Measurements from ENCODE around the gene SLC16A6.
"Not testable (repeated sequence)": the region's sequence is repeated elsewhere in the genome, so short reads cannot be mapped to it uniquely, and the experiment has no call there.

The SLC16A6 gene

DNA sequence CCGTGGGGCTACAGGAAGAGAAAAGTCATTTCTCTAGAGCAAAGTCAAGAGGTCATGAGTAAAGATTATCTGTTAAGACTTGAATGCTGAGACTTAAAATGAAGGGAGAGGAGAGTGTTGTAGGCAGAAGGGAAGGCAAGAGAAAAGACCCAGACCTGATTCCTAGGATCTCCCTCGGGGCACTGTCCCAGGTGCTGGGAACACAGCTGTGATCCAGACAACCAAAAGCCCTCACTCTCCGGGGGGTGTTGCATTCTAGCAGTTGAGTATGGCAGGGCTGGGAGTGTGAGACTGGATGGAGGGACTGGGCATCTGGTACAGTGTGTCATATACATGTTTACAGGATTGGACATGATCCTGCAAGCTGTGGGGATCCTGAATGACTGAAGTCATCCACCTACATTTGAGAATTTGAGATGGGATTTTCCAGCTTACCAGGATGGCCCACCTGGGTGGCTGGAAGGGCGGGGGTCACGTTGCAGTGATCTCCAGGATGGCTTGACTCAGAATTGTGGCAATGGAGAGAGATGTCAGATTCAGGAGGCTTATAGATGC, 29.5 kb upstream of the SLC16A6 start:
- CTCF ChIA-PET = interaction anchor here (0.5 to 1.5 kb wide), 2 partner anchors 8 to 68 kb away, joined by 3 to 4 read pairs; no protein-coding TSS in a partner anchor
- peaks cover 35% of the 10 kb centered on the region for H3K4me1 Mint-ChIP-seq
- peaks cover 3% of the 10 kb centered on the region for H3K27me3 Mint-ChIP-seq
- peaks cover 5% of the 10 kb centered on the region for H3K9me3 Mint-ChIP-seq
- H3K4me3 Mint-ChIP-seq = no peak overlapping the region
- H3K36me3 Mint-ChIP-seq = peaks cover 5% of the 10 kb centered on the region
- H3K27ac Mint-ChIP-seq = no peak overlapping the region
- DNase-seq = no peak

- H3K27me3 Mint-ChIP-seq = peaks cover 3% of the 10 kb centered on the region
- H3K4me3 Mint-ChIP-seq = no peak overlapping the region
- CTCF ChIA-PET = no interaction called here
- H3K36me3 Mint-ChIP-seq = peaks cover 7% of the 10 kb centered on the region
- no peak for DNase-seq
- H3K9me3 Mint-ChIP-seq = peaks cover 5% of the 10 kb centered on the region
- H3K27ac Mint-ChIP-seq = no peak overlapping the region
- peaks cover 40% of the 10 kb centered on the region for H3K4me1 Mint-ChIP-seq
Measured at GRCh38 chr17:68319410-68320162, 28.7 kb upstream of the SLC16A6 start.

DNA sequence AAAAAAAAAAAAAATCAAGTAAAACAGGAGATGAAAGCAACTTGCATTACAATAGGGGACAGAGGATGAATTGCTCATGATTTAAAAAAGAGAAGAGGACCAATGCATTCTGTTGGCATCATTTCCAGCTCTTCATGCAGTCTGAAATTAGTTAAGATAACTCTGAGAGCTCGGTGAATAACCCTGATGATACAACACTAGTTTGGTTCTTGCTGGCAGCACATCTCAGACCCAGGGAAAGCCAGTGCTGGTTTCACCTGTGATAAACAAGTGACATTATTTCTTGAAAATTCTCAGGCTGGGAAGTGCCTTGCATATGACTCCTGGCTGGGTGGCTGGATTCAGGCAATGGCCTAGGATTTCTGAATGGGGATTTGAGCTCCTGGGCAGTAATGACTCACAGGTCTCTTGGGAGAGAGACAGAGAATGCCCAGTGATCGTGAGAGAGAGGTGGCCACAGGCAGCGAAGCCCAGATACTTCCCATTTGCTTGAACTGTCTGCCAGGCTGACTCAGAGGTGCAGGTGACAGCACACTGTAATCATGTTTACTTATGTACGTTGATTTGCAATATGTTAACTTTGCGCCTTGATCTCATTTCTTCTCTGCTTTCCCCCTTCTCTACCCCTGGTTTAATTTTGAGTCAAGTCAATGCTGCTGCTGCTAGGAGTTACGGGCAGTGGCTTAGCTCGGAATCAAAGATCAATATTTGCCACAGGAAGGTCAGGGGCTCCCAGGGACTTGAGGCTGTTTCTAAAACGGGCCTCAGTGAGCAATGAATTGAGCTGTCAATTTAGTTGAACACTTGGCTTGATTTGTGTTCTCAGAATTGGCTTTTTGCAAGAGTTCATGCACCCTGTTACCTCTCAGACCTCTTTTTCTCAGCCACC, 27.4 kb upstream of the SLC16A6 start:
- Mint-ChIP-seq H3K36me3 (peaks cover 7% of the 10 kb centered on the region), H3K27me3 (peaks cover 3% of the 10 kb centered on the region), H3K4me3 (no peak overlapping the region), H3K27ac (no peak overlapping the region), H3K9me3 (peaks cover 5% of the 10 kb centered on the region), H3K4me1 (peaks cover 39% of the 10 kb centered on the region)
- no peak for DNase-seq
- CTCF ChIA-PET = interaction anchor here (0.9 to 1.1 kb wide), 2 partner anchors 12 to 47 kb away, joined by 3 read pairs; no protein-coding TSS in a partner anchor

DNA sequence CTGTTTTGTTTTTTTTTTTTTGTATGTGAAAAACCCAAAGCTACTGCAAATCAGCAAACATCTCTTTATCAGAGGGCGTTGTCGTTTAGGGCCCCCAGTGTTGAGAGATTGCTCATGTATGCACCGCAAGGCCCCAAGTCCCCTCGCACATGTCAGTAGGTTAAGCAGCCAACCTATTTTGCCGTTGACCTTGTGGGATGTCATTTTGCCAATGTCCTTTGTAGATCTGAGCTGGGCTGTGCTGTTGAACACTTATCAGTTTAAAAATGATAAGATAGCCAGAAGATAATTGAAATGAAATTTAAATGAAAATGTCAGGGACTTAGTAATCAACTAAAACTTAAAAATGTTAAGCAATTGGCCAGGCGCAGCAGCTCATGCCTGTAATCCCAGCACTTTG, 26.5 kb upstream of the SLC16A6 start:
- CTCF ChIA-PET = interaction anchor here (0.9 to 1.1 kb wide), 2 partner anchors 11 to 48 kb away, joined by 3 read pairs; no protein-coding TSS in a partner anchor
- H3K9me3 Mint-ChIP-seq = peaks cover 5% of the 10 kb centered on the region
- H3K27me3 Mint-ChIP-seq = peaks cover 3% of the 10 kb centered on the region
- peaks cover 7% of the 10 kb centered on the region for H3K36me3 Mint-ChIP-seq
- DNase-seq = no peak
- H3K4me1 Mint-ChIP-seq = peaks cover 44% of the 10 kb centered on the region
- H3K27ac Mint-ChIP-seq = no peak overlapping the region
- H3K4me3 Mint-ChIP-seq = no peak overlapping the region

- Mint-ChIP-seq H3K4me3 (no peak overlapping the region), H3K9me3 (peaks cover 5% of the 10 kb centered on the region), H3K4me1 (peaks cover 57% of the 10 kb centered on the region), H3K27ac (no peak overlapping the region), H3K27me3 (peaks cover 3% of the 10 kb centered on the region), H3K36me3 (peaks cover 9% of the 10 kb centered on the region)
- CTCF ChIA-PET = no interaction called here
- DNase-seq = no peak
Measured at GRCh38 chr17:68315930-68316329, 25.0 kb upstream of the SLC16A6 start.

GRCh38 chr17:68314916-68315535, 24.1 kb upstream of the SLC16A6 start:
- H3K27ac Mint-ChIP-seq = peak overlapping the region; percentile 56
- peaks cover 9% of the 10 kb centered on the region for H3K36me3 Mint-ChIP-seq
- H3K9me3 Mint-ChIP-seq = peaks cover 5% of the 10 kb centered on the region
- no peaks in the 10 kb centered on the region for H3K27me3 Mint-ChIP-seq
- CTCF ChIA-PET = interaction anchor here (1.4 kb wide), 1 partner anchor 12 kb away, joined by 7 read pairs; no protein-coding TSS in a partner anchor
- no peak for DNase-seq
- peak overlapping the region; percentile 24 for H3K4me3 Mint-ChIP-seq
- peaks cover 66% of the 10 kb centered on the region for H3K4me1 Mint-ChIP-seq

- no peaks in the 10 kb centered on the region for H3K9me3 Mint-ChIP-seq
- no peak overlapping the region for H3K4me3 Mint-ChIP-seq
- H3K36me3 Mint-ChIP-seq = peaks cover 17% of the 10 kb centered on the region
- CTCF ChIA-PET = interaction anchor here (0.7 to 2.3 kb wide), 4 partner anchors 34 to 126 kb away, joined by 3 to 10 read pairs (median 4); no protein-coding TSS in a partner anchor
- peaks cover 64% of the 10 kb centered on the region for H3K4me1 Mint-ChIP-seq
- H3K27ac Mint-ChIP-seq = peak overlapping the region; percentile 78
- H3K27me3 Mint-ChIP-seq = no peaks in the 10 kb centered on the region
- DNase-seq = peak; percentile 63
Measured at GRCh38 chr17:68310152-68310551, 19.2 kb upstream of the SLC16A6 start.

- DNase-seq, H3K9me3 Mint-ChIP-seq, H3K27me3 Mint-ChIP-seq, H3K4me3 Mint-ChIP-seq: not testable (repeated sequence)
- Mint-ChIP-seq H3K4me1 (peaks cover 56% of the 10 kb centered on the region), H3K36me3 (peaks cover 14% of the 10 kb centered on the region), H3K27ac (peak overlapping the region; percentile 14)
- CTCF ChIA-PET = interaction anchor here (1.6 to 2.3 kb wide), 3 partner anchors 17 to 127 kb away, joined by 4 to 10 read pairs (median 4); partner anchors contain the start of gene ARSG
Measured at GRCh38 chr17:68309066-68309670, 18.2 kb upstream of the SLC16A6 start.

GRCh38 chr17:68308486-68308885, 17.6 kb upstream of the SLC16A6 start:
- not testable (repeated sequence) for H3K4me3 Mint-ChIP-seq, DNase-seq, H3K9me3 Mint-ChIP-seq, H3K27ac Mint-ChIP-seq, H3K27me3 Mint-ChIP-seq
- H3K36me3 Mint-ChIP-seq = peaks cover 14% of the 10 kb centered on the region
- peaks cover 51% of the 10 kb centered on the region for H3K4me1 Mint-ChIP-seq
- CTCF ChIA-PET = interaction anchor here (0.9 to 1.7 kb wide), 2 partner anchors 16 to 128 kb away, joined by 3 to 4 read pairs; partner anchors contain the start of gene ARSG

DNA sequence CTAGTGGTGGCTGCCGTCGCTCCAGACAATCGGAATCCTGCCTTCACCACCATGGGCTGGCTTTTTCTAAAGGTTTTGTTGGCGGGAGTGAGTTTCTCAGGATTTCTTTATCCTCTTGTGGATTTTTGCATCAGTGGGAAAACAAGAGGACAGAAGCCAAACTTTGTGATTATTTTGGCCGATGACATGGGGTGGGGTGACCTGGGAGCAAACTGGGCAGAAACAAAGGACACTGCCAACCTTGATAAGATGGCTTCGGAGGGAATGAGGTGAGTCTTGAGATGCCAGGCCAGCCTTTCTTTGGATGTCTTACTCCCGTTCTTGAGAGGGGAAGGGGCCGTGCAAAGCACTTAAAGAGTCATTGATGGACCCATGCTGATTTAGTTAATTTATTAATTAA, 16.5 kb upstream of the SLC16A6 start:
- CTCF ChIA-PET = interaction anchor here (0.9 to 1.5 kb wide), 3 partner anchors 10 to 155 kb away, joined by 3 to 4 read pairs (median 3); no protein-coding TSS in a partner anchor
- H3K4me1 Mint-ChIP-seq = peaks cover 44% of the 10 kb centered on the region
- peaks cover 4% of the 10 kb centered on the region for H3K27me3 Mint-ChIP-seq
- H3K9me3 Mint-ChIP-seq = no peaks in the 10 kb centered on the region
- no peak overlapping the region for H3K27ac Mint-ChIP-seq
- H3K36me3 Mint-ChIP-seq = peaks cover 14% of the 10 kb centered on the region
- H3K4me3 Mint-ChIP-seq = no peak overlapping the region
- DNase-seq = no peak

DNA sequence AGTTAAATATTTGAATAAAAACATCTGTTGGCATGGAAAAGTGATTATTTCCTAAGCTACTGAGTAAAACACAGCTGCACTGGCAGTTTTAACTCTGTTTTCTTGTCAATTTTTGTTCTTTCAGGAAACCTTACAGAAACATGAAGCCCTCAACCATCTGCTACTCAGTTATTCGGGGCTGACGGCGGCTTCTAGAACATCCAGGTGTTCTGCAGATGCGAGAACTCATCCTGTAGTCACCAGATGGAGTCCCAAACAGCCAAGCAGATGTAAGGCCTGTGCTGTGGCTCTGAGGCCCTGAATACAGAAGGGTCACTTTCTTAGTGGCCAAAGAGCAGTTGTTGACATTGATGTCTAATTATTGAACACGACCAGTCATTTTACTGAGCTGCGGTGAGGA, 15.9 kb upstream of the SLC16A6 start:
- Mint-ChIP-seq H3K9me3 (no peaks in the 10 kb centered on the region), H3K27me3 (peaks cover 10% of the 10 kb centered on the region), H3K4me3 (no peak overlapping the region), H3K36me3 (peaks cover 14% of the 10 kb centered on the region), H3K27ac (no peak overlapping the region), H3K4me1 (peaks cover 38% of the 10 kb centered on the region)
- CTCF ChIA-PET = interaction anchor here (1.1 to 1.5 kb wide), 3 partner anchors 10 to 156 kb away, joined by 3 to 4 read pairs (median 3); no protein-coding TSS in a partner anchor
- no peak for DNase-seq

GRCh38 chr17:68305142-68305541, 14.2 kb upstream of the SLC16A6 start:
- peaks cover 16% of the 10 kb centered on the region for H3K27me3 Mint-ChIP-seq
- peaks cover 24% of the 10 kb centered on the region for H3K4me1 Mint-ChIP-seq
- no peak overlapping the region for H3K27ac Mint-ChIP-seq
- CTCF ChIA-PET = interaction anchor here (1.7 kb wide), 1 partner anchor 13 kb away, joined by 3 read pairs; no protein-coding TSS in a partner anchor
- no peaks in the 10 kb centered on the region for H3K9me3 Mint-ChIP-seq
- H3K36me3 Mint-ChIP-seq = peaks cover 12% of the 10 kb centered on the region
- DNase-seq = no peak
- H3K4me3 Mint-ChIP-seq = no peak overlapping the region

GRCh38 chr17:68304706-68305105, 13.8 kb upstream of the SLC16A6 start:
- Mint-ChIP-seq H3K4me1 (peaks cover 19% of the 10 kb centered on the region), H3K36me3 (peaks cover 12% of the 10 kb centered on the region), H3K4me3 (no peak overlapping the region), H3K9me3 (no peaks in the 10 kb centered on the region), H3K27me3 (peaks cover 16% of the 10 kb centered on the region), H3K27ac (no peak overlapping the region)
- CTCF ChIA-PET = interaction anchor here (1.7 kb wide), 1 partner anchor 12 kb away, joined by 3 read pairs; no protein-coding TSS in a partner anchor
- DNase-seq = no peak

Measured in activated naive CD4-positive, alpha-beta T cell treated with anti-CD3 and anti-CD28 coated beads, Interleukin-2, amount 10 ng/mL, durations not matched to agents 7 days and 5 days (primary cell).